Astrocyte of the cerebellum (primary cell): ENCODE data around the gene KIF17.

Experiments used
- DNase-seq: peaks from one replicate; pipeline ENCODE4 v3.0.0-alpha.2; 2011; ENCODE audit warnings: low read depth
- H3K4me3 ChIP-seq: 2 replicates; pipeline ENCODE4 v1.5.1; 2011; ENCODE audit warnings: mild to moderate bottlenecking, low read depth, low read length, moderate library complexity
- in situ Hi-C: cut with HindIII; loops from 2 replicates; pipeline ENCODE4 v1.10.0; 2017; ENCODE audit warnings: low sequenced_read_pairs
- TF ChIP-seq, protein P1 (sequence below): IDR thresholded peaks from 2 replicates; pipeline ENCODE4 v1.5.1; 2012; ENCODE audit warnings: low read length, low read depth, moderate library complexity, mild to moderate bottlenecking; ENCODE audit errors: missing control alignments

The KIF17 gene

DNA sequence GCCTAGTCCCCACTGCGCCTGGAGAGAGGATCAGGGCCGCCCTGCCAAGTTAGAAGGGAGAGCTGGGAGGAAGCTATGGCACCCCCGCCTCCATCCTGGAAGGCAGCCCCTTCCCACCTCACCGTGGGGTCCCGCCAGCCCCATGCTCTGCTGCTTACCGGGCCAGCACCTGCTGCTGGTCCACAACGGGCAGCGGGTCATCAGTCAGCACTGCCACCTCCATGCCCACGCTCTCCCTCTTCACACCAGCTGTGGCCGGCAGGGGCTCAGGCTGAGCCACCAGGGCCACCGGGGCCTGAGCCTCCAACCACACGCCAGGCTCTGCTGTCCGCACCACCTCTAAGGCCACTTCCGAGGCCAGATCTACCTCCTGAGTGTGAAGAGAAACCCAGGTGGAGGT lies 33.2 kb downstream of the KIF17 start:
- DNase-seq, result no peak
- in situ Hi-C loops, result no loop called here
- no peak overlapping the region for H3K4me3 ChIP-seq
- TF ChIP-seq, protein P1, sequence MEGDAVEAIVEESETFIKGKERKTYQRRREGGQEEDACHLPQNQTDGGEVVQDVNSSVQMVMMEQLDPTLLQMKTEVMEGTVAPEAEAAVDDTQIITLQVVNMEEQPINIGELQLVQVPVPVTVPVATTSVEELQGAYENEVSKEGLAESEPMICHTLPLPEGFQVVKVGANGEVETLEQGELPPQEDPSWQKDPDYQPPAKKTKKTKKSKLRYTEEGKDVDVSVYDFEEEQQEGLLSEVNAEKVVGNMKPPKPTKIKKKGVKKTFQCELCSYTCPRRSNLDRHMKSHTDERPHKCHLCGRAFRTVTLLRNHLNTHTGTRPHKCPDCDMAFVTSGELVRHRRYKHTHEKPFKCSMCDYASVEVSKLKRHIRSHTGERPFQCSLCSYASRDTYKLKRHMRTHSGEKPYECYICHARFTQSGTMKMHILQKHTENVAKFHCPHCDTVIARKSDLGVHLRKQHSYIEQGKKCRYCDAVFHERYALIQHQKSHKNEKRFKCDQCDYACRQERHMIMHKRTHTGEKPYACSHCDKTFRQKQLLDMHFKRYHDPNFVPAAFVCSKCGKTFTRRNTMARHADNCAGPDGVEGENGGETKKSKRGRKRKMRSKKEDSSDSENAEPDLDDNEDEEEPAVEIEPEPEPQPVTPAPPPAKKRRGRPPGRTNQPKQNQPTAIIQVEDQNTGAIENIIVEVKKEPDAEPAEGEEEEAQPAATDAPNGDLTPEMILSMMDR, result no peak

GRCh38 chr1:20684050-20684620 lies 33.7 kb downstream of the KIF17 start:
- in situ Hi-C loops, result no loop called here
- no peak for DNase-seq
- TF ChIP-seq, protein P1, result no peak
- H3K4me3 ChIP-seq, result no peak overlapping the region

DNA sequence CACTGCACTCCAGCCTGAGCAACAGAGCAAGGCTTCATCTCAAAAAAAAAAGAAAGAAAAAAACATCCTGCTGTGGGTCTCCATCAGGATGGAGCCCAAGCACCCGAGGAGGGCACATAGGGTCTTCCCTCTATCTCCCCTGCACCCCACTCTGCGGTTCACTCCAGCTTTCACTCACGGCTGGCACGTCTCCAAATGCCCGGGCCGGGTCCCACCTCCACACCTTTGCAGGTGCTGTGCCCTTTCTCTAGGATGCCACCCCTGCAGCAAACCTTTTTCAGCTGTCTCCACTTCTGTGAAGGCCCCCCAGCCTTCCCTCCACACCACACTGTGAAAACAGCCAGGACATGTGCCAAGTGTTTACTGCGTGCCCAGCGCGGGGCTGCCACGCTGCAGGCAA lies 34.2 kb downstream of the KIF17 start:
- in situ Hi-C loops, result no loop called here

DNA sequence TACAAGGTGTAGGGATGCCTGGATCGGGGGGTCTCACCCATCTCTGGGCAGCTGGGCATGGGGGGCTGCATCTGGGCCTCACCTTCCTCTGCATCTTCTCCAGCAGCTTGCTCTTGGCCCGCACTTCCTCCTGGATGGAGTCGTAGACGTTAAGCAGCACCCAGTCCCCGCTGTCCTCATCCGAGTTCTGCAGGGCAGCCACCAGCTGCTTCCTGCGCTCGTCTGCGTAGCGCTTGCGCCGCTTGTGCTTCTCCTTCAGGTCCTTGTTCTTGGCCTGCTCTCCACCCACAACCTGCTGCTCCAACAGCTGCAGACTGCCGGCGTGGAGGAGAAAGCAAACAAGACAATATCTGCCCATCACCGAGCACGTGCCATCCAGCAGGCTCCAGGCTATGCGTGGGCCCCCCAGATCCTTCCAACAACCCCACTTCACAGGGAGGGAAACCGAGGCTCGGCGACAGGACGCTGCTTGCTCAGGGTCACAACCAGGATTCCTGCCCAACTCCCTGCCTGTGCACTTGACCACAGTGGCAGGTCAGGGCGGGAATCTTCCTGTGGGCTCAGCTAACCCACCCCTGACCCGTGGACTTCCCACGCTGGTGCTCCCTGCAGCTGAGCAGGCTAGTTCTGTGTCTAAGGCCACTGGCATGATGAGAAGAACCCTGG lies 35.1 kb downstream of the KIF17 start:
- in situ Hi-C loops, result no loop called here
- TF ChIP-seq, protein P1, result no peak
- no peak for DNase-seq
- no peak overlapping the region for H3K4me3 ChIP-seq

More for the DNA sequence above, 34.2 kb downstream of the KIF17 start:
- H3K4me3 ChIP-seq, result no peak overlapping the region
- TF ChIP-seq, protein P1, result no peak
- DNase-seq, result no peak

DNA sequence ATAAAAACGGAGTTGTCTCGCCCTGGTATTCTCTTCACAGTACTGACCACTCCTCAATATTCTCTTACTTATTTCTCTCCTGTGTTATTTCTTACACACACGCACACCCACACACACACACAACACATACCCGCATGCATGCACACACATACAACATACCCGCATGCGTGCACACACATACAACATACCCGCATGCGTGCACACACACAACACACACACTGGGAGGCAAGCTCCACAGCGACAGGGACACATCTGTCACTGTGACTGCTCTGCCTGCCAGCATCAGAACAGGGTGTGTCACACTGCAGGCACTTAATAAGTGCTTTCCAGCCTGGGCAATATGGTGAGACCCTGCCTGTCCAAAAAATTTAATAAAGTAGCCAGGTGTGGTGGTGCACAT lies 35.8 kb downstream of the KIF17 start:
- TF ChIP-seq, protein P1, result no peak
- in situ Hi-C loops, result no loop called here
- DNase-seq, result no peak
- H3K4me3 ChIP-seq, result no peak overlapping the region

- no peak for DNase-seq
- TF ChIP-seq, protein P1, result no peak
- no peak overlapping the region for H3K4me3 ChIP-seq
- in situ Hi-C loops, result no loop called here
Observed at GRCh38 chr1:20680269-20680668, 37.5 kb downstream of the KIF17 start.
